HepG2 (cell line): ENCODE results near the gene PPP1R18. TPM values are rescaled to one million over a fixed set of nuclear protein-coding genes. Genes with fewer than 3 reads are reported as not detected.

Experiments
- ATAC-seq: fragments of 200-7000 bp; cut with Tn5 transposase; 3 replicates; pipeline ENCODE4 v1.9.1; 2020; ENCODE audit warnings: mild to moderate bottlenecking, moderate library complexity
- BruUV-seq: library from RNA; stranded (reverse); fragments of 400-500 nt; replicated peaks from 2 replicates; lab custom pipeline; 2021; lab: Mats Ljungman, UMichigan
- CTCF ChIA-PET: fragments of 300-600 bp; formaldehyde crosslinking; extraction: SDS; loops from one replicate; lab custom pipeline; 2021; ENCODE audit warnings: low total read pairs, inconsistent platforms, low intra/inter-chr PET ratio; lab: Yijun Ruan, JAX
- POLR2A ChIA-PET: fragments of 350-600 bp; sonication (Branson Sonifier 250); formaldehyde crosslinking; loops from one replicate; lab custom pipeline; 2020; ENCODE audit warnings: antibody characterized with exemption, inconsistent platforms; lab: Yijun Ruan, JAX
- DNase-seq: peaks from one replicate; pipeline ENCODE4 v3.0.0-alpha.2; 2015; ENCODE audit warnings: low spot score
- FAIRE-seq: peaks from 3 replicates; lab custom pipeline; 2011; peaks lifted over from hg19 to GRCh38; lab: Jason Lieb, UNC
- H2AFZ ChIP-seq: one replicate; pipeline ENCODE4 v1.6.1; 2011; ENCODE audit warnings: low read length, inconsistent platforms
- H3K27ac ChIP-seq: fragments of 300-600 bp; 3 replicates; pipeline ENCODE4 v1.8.0; 2011; ENCODE audit warnings: mixed run types, mild to moderate bottlenecking, mixed read lengths, low read length, inconsistent platforms; ENCODE audit not compliant: insufficient read depth; ENCODE audit errors: extremely low read length
- H3K27me3 ChIP-seq, 2 experiments: fragments of 200-600 bp in 1 of 2; 2 replicates in 1 of 2; 3 replicates in 1 of 2; pipeline versions ENCODE4 v1.6.0 to v1.8.0; 2011; ENCODE audit warnings: low read length in 2 of 2, mild to moderate bottlenecking in 2 of 2, moderate library complexity in 2 of 2, inconsistent platforms in 1 of 2; ENCODE audit not compliant: insufficient read depth in 2 of 2, control insufficient read depth in 1 of 2
- H3K36me3 ChIP-seq, 2 experiments: fragments of 200-600 bp in 1 of 2; replicated peaks in 1 of 2; 2 replicates in 1 of 2; 3 replicates in 1 of 2; pipeline versions ENCODE4 v1.5.1 to v1.8.0; 2011; ENCODE audit warnings: low read length in 2 of 2, inconsistent platforms in 1 of 2; ENCODE audit not compliant: insufficient read depth in 2 of 2, control insufficient read depth in 1 of 2
- H3K4me1 ChIP-seq: 2 replicates; pipeline ENCODE4 v1.5.1; 2012; ENCODE audit warnings: low read length, inconsistent platforms; ENCODE audit not compliant: insufficient read depth
- H3K4me2 ChIP-seq: 2 replicates; pipeline ENCODE4 v1.6.0; 2011; ENCODE audit warnings: low read depth, low read length, inconsistent platforms
- H3K4me3 ChIP-seq, 3 experiments: fragments of 200-600 bp in 1 of 3; sonication (generic), shearing (Covaris generic) in 1 of 3; replicated peaks in 1 of 3; 2 replicates each; pipeline ENCODE4 v1.5.1; 2011 to 2016; ENCODE audit warnings: low read length in 3 of 3, inconsistent platforms in 2 of 3, low read depth in 2 of 3, mild to moderate bottlenecking in 2 of 3, control low read depth in 1 of 3, mixed read lengths in 1 of 3; ENCODE audit not compliant: insufficient read depth in 1 of 3
- H3K79me2 ChIP-seq: one replicate; pipeline ENCODE4 v1.6.1; 2011; ENCODE audit warnings: low read length, inconsistent platforms; ENCODE audit not compliant: insufficient read depth
- H3K9ac ChIP-seq: 2 replicates; pipeline ENCODE4 v1.6.0; 2011; ENCODE audit warnings: mild to moderate bottlenecking, low read depth, low read length, inconsistent platforms; ENCODE audit not compliant: insufficient read depth
- H3K9me3 ChIP-seq: 2 replicates; pipeline ENCODE4 v1.5.1; 2012; ENCODE audit warnings: mild to moderate bottlenecking, low read length
- H4K20me1 ChIP-seq: 2 replicates; pipeline ENCODE4 v1.6.0; 2011; ENCODE audit warnings: inconsistent platforms, mild to moderate bottlenecking, low read length, moderate library complexity; ENCODE audit not compliant: insufficient read depth
- DDIT3 ChIP-seq: sonication (generic); formaldehyde crosslinking; IDR thresholded peaks from 2 replicates; pipeline ENCODE4 v1.4.0; 2020; ENCODE audit warnings: mild to moderate bottlenecking, missing genetic modification reagents
- HHEX ChIP-seq: IDR thresholded peaks from 2 replicates; pipeline ENCODE4 v1.6.1; 2016; ENCODE audit warnings: control low read depth
- KLF11 ChIP-seq: IDR thresholded peaks from 2 replicates; pipeline ENCODE4 v1.6.1; 2016; ENCODE audit warnings: missing compliant biosample characterization
- MLX ChIP-seq: IDR thresholded peaks from 2 replicates; pipeline ENCODE4 v1.6.1; 2016
- MLXIP ChIP-seq: sonication (generic); formaldehyde crosslinking; IDR thresholded peaks from 2 replicates; pipeline ENCODE4 v1.9.0; 2021; ENCODE audit warnings: missing genetic modification reagents, borderline replicate concordance
- NBN ChIP-seq: fragments of 450-650 bp; conservative IDR thresholded peaks from 2 replicates; pipeline ENCODE4 v1.6.1; 2017
- PATZ1 ChIP-seq: sonication (generic); formaldehyde crosslinking; IDR thresholded peaks from 2 replicates; pipeline ENCODE4 v1.4.0; 2020; ENCODE audit warnings: missing genetic modification reagents
- TSC22D2 ChIP-seq: sonication (generic); formaldehyde crosslinking; IDR thresholded peaks from 2 replicates; pipeline ENCODE4 v1.5.1; 2020; ENCODE audit warnings: missing genetic modification reagents, mild to moderate bottlenecking, borderline replicate concordance
- XRCC5 ChIP-seq: fragments of 200-400 bp; formaldehyde crosslinking; optimal IDR thresholded peaks from 2 replicates; pipeline ENCODE3; 2017; ENCODE audit warnings: mild to moderate bottlenecking, low read length
- ZIK1 ChIP-seq: sonication (generic); formaldehyde crosslinking; IDR thresholded peaks from 2 replicates; pipeline ENCODE4 v1.5.0; 2020; ENCODE audit warnings: mild to moderate bottlenecking, low read depth, missing genetic modification reagents, borderline replicate concordance
- ZMYM2 ChIP-seq: sonication (generic); formaldehyde crosslinking; IDR thresholded peaks from 2 replicates; pipeline ENCODE4 v1.8.0; 2022; ENCODE audit warnings: mild to moderate bottlenecking, missing genetic modification reagents
- ZNF138 ChIP-seq: sonication (generic); formaldehyde crosslinking; IDR thresholded peaks from 2 replicates; pipeline ENCODE4 v1.5.0; 2020; ENCODE audit warnings: mild to moderate bottlenecking, low read depth, missing genetic modification reagents
- ZNF572 ChIP-seq: sonication (generic); formaldehyde crosslinking; IDR thresholded peaks from 2 replicates; pipeline ENCODE4 v1.5.1; 2020; ENCODE audit warnings: mild to moderate bottlenecking, missing genetic modification reagents
- ZNF616 ChIP-seq: sonication (generic); formaldehyde crosslinking; IDR thresholded peaks from 2 replicates; pipeline ENCODE4 v1.5.0; 2020; ENCODE audit warnings: low read depth, mild to moderate bottlenecking, missing genetic modification reagents
- ZNF672 ChIP-seq: sonication (generic); formaldehyde crosslinking; IDR thresholded peaks from 2 replicates; pipeline ENCODE4 v1.8.1; 2022; ENCODE audit warnings: missing genetic modification reagents
- WGBS: methylation state at CpG from one replicate; pipeline ENCODE4 v1.1.6; 2017; ENCODE audit warnings: low lambda C conversion rate; 5-methylcytosine and 5-hydroxymethylcytosine counted together
- in situ Hi-C: cut with HindIII; loops from 2 replicates; pipeline ENCODE4 v1.10.0; 2017; ENCODE audit warnings: low pct_unique_long_range_greater_than_20kb; ENCODE audit not compliant: extremely low pct_ligation_motif_present
- intact Hi-C: fragments of 100-400 bp; cut with micrococcal nuclease; formaldehyde crosslinking; loops from one replicate; pipeline ENCODE4 v1.10.0; 2022; ENCODE audit not compliant: unreplicated experiment
- polyA plus RNA-seq, 8 experiments: library from polyadenylated mRNA; depleted of rRNA in 3 of 8; stranded (reverse) in 7 of 8; unstranded in 1 of 8; fragments of >200 nt; fragmentation: Illumina TruSeq in 4 of 8; extraction: Trizol in 4 of 8; gene quantifications; 2 replicates each; pipeline versions ENCODE4 v1.2.1 to v1.2.3, GENCODE V29; 2011 to 2016; ENCODE audit warnings: low read depth in 4 of 8, missing spikeins in 1 of 8, mixed read lengths in 1 of 8; ENCODE audit not compliant: insufficient read depth in 1 of 8
- total RNA-seq, 5 experiments: library from RNA; depleted of rRNA; stranded (reverse); fragments of >200 nt; fragmentation: Illumina TruSeq; extraction: Trizol; gene quantifications; 2 replicates each; pipeline ENCODE4 v1.2.3, GENCODE V29; 2016; ENCODE audit warnings: low read depth in 1 of 5
- TF ChIP-seq, protein P1 (sequence below): IDR thresholded peaks from 2 replicates; pipeline ENCODE4 v1.6.1; 2016; ENCODE audit warnings: missing compliant biosample characterization, missing genetic modification reagents, borderline replicate concordance

The PPP1R18 gene
- total and polyA plus RNA-seq, 2 of the 13 experiments (the other 11 are each of a cell fraction or from before 2014, with no cell fraction given): 4.9 to 9.2 TPM

DNA sequence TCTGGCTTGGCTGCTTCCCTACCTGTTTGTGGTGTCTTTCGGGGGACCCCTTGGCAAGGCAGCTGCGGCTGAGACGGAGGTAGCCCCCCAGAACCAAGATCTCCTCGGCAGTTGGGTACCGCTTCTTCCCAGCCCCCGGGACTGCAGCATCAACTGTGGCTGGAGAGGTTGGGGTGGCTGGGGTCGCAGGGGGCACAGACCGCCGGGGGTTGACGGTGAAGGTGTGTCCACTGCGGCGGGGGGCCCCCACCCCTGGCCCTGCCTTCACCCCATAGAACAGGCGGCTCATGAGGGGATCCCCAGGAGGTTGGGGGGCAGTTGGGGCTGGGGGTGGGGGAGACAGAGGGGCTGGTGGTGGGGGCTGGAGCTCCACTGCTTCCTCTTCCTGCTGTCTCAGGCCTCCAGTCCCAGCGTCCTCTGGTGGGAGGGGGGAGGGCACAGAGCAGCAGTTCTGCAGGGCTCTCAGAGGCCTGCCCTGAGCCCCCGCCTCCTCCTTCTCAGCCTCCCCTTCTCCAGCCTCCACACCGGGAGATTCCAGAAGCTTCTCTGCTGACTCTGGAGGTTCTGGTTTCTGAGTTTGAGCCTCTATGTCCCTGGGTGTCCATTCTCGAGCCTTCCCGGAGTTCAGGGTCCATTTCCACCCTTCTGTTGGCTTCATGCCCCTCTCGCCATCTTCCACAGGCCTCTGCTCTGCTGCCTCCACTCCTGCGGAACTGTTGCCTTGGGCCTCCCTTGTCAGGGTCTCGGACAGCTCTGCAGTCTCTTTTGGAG is 1.9 kb downstream of the PPP1R18 start (continued):
- no peak for TF ChIP-seq HHEX (CRISPR knock-in tag)
- TF ChIP-seq TSC22D2 (CRISPR knock-in tag): no peak
- TF ChIP-seq PATZ1 (CRISPR knock-in tag): no peak
- no peak for TF ChIP-seq ZNF616 (CRISPR knock-in tag)
- TF ChIP-seq ZNF572 (CRISPR knock-in tag): no peak
- TF ChIP-seq DDIT3 (CRISPR knock-in tag): no peak
- TF ChIP-seq ZIK1 (CRISPR knock-in tag): no peak
- TF ChIP-seq MLX (CRISPR knock-in tag): no peak
- TF ChIP-seq KLF11 (CRISPR knock-in tag): no peak

GRCh38 chr6:30683980-30684338 is 2.5 kb downstream of the PPP1R18 start:
- H3K79me2 ChIP-seq: no peaks in the 10 kb centered on the region
- FAIRE-seq: no peak

More at GRCh38 chr6:30683980-30684338, 2.5 kb downstream of the PPP1R18 start:
- ChIA-PET CTCF (interaction anchor here (3.5 kb wide), 1 partner anchor 39 kb away, joined by 11 read pairs; no protein-coding TSS in a partner anchor), POLR2A (interaction anchor here (2.4 to 2.5 kb wide), 2 partner anchors 11 to 38 kb away, joined by 6 to 10 read pairs; partner anchors contain the start of gene DHX16)
- in situ Hi-C loops: loop anchor here (25.0 kb wide), 1 partner anchor 403 kb away; no protein-coding TSS in a partner anchor
- 86% methylated on average over 2 of the region's 2 CpGs for WGBS
- TF ChIP-seq MLXIP (CRISPR knock-in tag) (no peak), XRCC5 (no peak), ZNF672 (CRISPR knock-in tag) (no peak), NBN (no peak), ZMYM2 (CRISPR knock-in tag) (no peak), ZNF138 (CRISPR knock-in tag) (no peak)
- TF ChIP-seq, protein P1, sequence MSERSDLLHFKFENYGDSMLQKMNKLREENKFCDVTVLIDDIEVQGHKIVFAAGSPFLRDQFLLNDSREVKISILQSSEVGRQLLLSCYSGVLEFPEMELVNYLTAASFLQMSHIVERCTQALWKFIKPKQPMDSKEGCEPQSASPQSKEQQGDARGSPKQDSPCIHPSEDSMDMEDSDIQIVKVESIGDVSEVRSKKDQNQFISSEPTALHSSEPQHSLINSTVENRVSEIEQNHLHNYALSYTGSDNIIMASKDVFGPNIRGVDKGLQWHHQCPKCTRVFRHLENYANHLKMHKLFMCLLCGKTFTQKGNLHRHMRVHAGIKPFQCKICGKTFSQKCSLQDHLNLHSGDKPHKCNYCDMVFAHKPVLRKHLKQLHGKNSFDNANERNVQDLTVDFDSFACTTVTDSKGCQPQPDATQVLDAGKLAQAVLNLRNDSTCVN (CRISPR knock-in tag): no peak
- TF ChIP-seq, all 625 proteins: peak for 0
- ATAC-seq (no peak), DNase-seq (no peak)
- intact Hi-C loops: no loop called here
- BruUV-seq: no TSS peak
- Histone ChIP-seq H3K4me2 (peak overlapping the region; percentile 48; the same call in 1 of the 2 replicates), H3K4me3 (no peak overlapping the region; a peak in 1 of 6 replicates), H3K9ac (peak overlapping the region; percentile 17; the same call in 1 of the 2 replicates), H3K27ac (no peak overlapping the region), H3K36me3 (no peaks in the 10 kb centered on the region), H2AFZ (no peak overlapping the region), H3K4me1 (peaks cover 71% of the 10 kb centered on the region), H3K9me3 (no peaks in the 10 kb centered on the region), H3K27me3 (no peaks in the 10 kb centered on the region), H4K20me1 (no peaks in the 10 kb centered on the region)
